Stomach (tissue), 9 donors: ENCODE results near the gene BTNL2. TPM values are rescaled to one million over a fixed set of nuclear protein-coding genes. Genes with fewer than 3 reads are reported as not detected.

Experiments used
- DNase-seq, 2 donors: peaks; one replicate each; pipeline versions ENCODE4 v3.0.0 to v3.0.0-alpha.2; 2013 to 2019
- H3K27ac ChIP-seq, 5 donors: fragments of 200-600 bp in 4 of 5; sonication (generic) in 4 of 5; one replicate each; pipeline ENCODE4 v1.5.1; 2013 to 2019; ENCODE audit warnings: mild to moderate bottlenecking in 1 of 5, moderate library complexity in 1 of 5
- H3K27me3 ChIP-seq, 3 donors: fragments of 200-600 bp; sonication (generic); one replicate each; pipeline ENCODE4 v1.5.1; 2017 to 2019; ENCODE audit warnings: mixed run types in 1 of 3
- H3K36me3 ChIP-seq, 4 donors: fragments of 200-600 bp; sonication (generic); 1 replicate in 3 of 4; 2 replicates in 1 of 4; pipeline ENCODE4 v1.5.1; 2016 to 2019
- H3K4me1 ChIP-seq, 4 donors: fragments of 200-600 bp; sonication (generic); one replicate each; pipeline ENCODE4 v1.5.1; 2016 to 2019
- H3K4me3 ChIP-seq, 4 donors: fragments of 200-600 bp; sonication (generic) in 3 of 4; one replicate each; pipeline ENCODE4 v1.5.1; 2016 to 2019; ENCODE audit warnings: mild to moderate bottlenecking in 1 of 4
- H3K9me3 ChIP-seq, 4 donors: fragments of 200-600 bp; sonication (generic); one replicate each; pipeline ENCODE4 v1.5.1; 2016 to 2019
- EP300 ChIP-seq: sonication (generic); formaldehyde crosslinking; IDR thresholded peaks from one replicate; pipeline ENCODE4 v1.6.1; 2017; ENCODE audit warnings: antibody characterized with exemption
- POLR2A ChIP-seq, 4 donors: fragments of 450-650 bp; IDR thresholded peaks; one replicate each; pipeline ENCODE4 v1.6.1; 2016; ENCODE audit warnings: antibody characterized with exemption in 4 of 4, control low read depth in 2 of 4, mild to moderate bottlenecking in 1 of 4, moderate library complexity in 1 of 4
- POLR2AphosphoS5 ChIP-seq, 3 donors: sonication (generic); formaldehyde crosslinking; IDR thresholded peaks; one replicate each; pipeline ENCODE4 v1.6.1; 2016; ENCODE audit warnings: antibody characterized with exemption in 3 of 3
- WGBS, 5 donors: extraction: QIAGEN DNeasy Blood & Tissue Kit in 3 of 5; methylation state at CpG; one replicate each; pipeline versions ENCODE4 v1.1.5 to v1.1.7; 2013 to 2018; 5-methylcytosine and 5-hydroxymethylcytosine counted together
- intact Hi-C: fragments of 100-400 bp; cut with DNase I; formaldehyde crosslinking; loops from one replicate; pipeline ENCODE4 v1.15.1; 2023; ENCODE audit warnings: low total_unique reads
- polyA plus RNA-seq, 3 donors: library from polyadenylated mRNA; stranded (reverse); fragments of 200-250 nt; gene quantifications; one replicate each; pipeline ENCODE4 v1.2.3, GENCODE V29; 2013
- total RNA-seq, 5 donors: library from RNA; depleted of rRNA; stranded (reverse); fragments of >200 nt; gene quantifications; one replicate each; pipeline versions ENCODE4 v1.1.0 to v1.2.3, GENCODE V29; 2014 to 2016
- TF ChIP-seq, protein P1 (sequence below), 7 experiments: fragments of 450-650 bp in 4 of 7; fragments of 200-600 bp in 3 of 7; sonication (generic) in 3 of 7; IDR thresholded peaks; one replicate each; pipeline ENCODE4 v1.5.1; 2016 to 2019; ENCODE audit warnings: antibody characterized with exemption in 7 of 7, control low read depth in 2 of 7, mild to moderate bottlenecking in 1 of 7
- donor health status: healthy with polysubstance abuse.
- donor health status: Bipolar disorder and iron deficiency.
- donor health status: healthy.

BTNL2 gene
- total and polyA plus RNA-seq, 8 donors, result not detected

DNA sequence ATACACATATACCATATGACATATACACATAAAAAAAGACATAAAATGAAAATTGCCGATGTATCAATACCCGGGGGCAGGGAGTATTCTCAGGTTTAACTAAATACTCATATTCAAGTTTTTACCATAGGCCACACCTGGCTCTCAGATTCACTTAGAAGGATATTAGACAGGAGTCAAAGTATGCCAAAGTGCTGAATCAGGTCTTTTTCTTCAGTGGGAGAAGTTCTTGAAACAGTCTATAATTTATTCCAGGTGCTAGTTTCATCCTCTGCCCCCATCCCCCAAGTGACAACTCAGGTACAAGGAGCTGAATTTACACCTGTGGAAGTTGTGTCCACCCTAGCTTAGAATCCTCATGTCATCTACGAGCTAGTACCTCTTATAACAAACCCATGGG is 24.2 kb upstream of the BTNL2 start:
- WGBS, 5 donors, result 46 to 77% (median 64%) methylated on average over 3 of the region's 3 CpGs
- Histone ChIP-seq H3K36me3 (no peaks in the 10 kb centered on the region), H3K4me1 (no peaks in the 10 kb centered on the region), H3K27ac (no peak overlapping the region), H3K4me3 (no peak overlapping the region), H3K9me3 (no peaks in the 10 kb centered on the region), H3K27me3 (peaks cover 0 to 6% (median 0%) of the 10 kb centered on the region in 3 donors)
- DNase-seq, result no peak
- TF ChIP-seq POLR2AphosphoS5 (IDR thresholded peaks at IDR 0.05), result no peak
- no peak for TF ChIP-seq POLR2A (IDR thresholded peaks at IDR 0.05)
- TF ChIP-seq, protein P1, sequence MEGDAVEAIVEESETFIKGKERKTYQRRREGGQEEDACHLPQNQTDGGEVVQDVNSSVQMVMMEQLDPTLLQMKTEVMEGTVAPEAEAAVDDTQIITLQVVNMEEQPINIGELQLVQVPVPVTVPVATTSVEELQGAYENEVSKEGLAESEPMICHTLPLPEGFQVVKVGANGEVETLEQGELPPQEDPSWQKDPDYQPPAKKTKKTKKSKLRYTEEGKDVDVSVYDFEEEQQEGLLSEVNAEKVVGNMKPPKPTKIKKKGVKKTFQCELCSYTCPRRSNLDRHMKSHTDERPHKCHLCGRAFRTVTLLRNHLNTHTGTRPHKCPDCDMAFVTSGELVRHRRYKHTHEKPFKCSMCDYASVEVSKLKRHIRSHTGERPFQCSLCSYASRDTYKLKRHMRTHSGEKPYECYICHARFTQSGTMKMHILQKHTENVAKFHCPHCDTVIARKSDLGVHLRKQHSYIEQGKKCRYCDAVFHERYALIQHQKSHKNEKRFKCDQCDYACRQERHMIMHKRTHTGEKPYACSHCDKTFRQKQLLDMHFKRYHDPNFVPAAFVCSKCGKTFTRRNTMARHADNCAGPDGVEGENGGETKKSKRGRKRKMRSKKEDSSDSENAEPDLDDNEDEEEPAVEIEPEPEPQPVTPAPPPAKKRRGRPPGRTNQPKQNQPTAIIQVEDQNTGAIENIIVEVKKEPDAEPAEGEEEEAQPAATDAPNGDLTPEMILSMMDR (IDR thresholded peaks at IDR 0.05), result no peak
- TF ChIP-seq EP300, result no peak
- intact Hi-C loops, result no loop called here

DNA sequence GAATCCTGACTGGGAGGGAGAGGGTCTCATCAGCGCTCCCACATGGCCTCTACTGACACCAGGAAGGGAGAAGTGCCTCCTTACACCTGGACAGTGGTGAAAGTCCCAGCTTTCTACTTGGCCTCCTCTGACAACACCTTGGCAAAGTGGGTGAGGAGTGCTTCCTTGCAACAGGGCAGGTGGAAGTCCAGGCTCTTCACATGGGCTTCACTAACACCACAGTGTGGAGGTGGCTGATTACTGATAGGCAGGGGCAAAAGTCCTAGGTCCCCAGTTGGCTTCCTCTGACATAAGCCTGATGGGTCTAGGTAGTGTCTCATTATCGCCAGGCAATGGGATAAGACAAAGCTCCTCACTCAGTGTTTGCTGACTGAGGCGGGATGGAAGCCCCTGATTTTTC is 23.2 kb upstream of the BTNL2 start:
- DNase-seq, result no peak
- Histone ChIP-seq H3K4me3 (no peak overlapping the region), H3K4me1 (no peaks in the 10 kb centered on the region), H3K36me3 (no peaks in the 10 kb centered on the region), H3K27ac (no peak overlapping the region), H3K9me3 (no peaks in the 10 kb centered on the region), H3K27me3 (peaks cover 0 to 6% (median 0%) of the 10 kb centered on the region in 3 donors)
- intact Hi-C loops, result no loop called here
- 71 to 92% (median 77%) methylated on average over 2 to 3 of the region's 3 CpGs for WGBS, 5 donors
- TF ChIP-seq EP300 (no peak), POLR2AphosphoS5 (IDR thresholded peaks at IDR 0.05) (no peak), POLR2A (IDR thresholded peaks at IDR 0.05) (no peak)
- TF ChIP-seq, protein P1 (IDR thresholded peaks at IDR 0.05), result no peak

DNA sequence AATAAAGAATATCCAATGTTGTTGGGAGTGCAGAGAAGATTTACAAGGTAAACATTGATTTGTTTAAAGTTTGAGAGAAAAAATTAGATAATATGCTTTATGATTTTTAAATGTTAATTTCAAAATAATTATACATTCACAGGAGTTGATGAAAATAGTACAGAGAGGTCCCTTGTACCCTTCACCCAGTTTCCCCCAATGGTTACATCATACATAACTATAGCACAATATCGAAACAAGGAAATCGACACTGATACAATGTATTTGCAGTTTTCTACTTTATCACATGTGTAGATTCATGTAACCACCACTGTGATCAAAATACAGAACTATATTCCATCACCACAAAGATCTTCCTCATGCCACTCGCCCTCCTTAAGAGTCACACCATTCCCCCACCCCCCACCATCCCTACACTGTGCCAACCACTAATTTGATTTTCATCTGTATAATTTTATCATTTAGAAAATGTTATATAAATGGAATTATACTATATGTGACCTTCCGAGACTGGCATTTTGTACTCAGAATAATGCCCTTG is 21.0 kb upstream of the BTNL2 start:
- H3K27ac ChIP-seq, result no peak overlapping the region
- H3K4me3 ChIP-seq, result no peak overlapping the region
- peaks cover 0 to 6% (median 0%) of the 10 kb centered on the region in 3 donors for H3K27me3 ChIP-seq
- no peak for DNase-seq
- no peaks in the 10 kb centered on the region for H3K4me1 ChIP-seq
- intact Hi-C loops, result no loop called here
- no peaks in the 10 kb centered on the region for H3K9me3 ChIP-seq
- H3K36me3 ChIP-seq, result no peaks in the 10 kb centered on the region
- WGBS, 5 donors, result 78 to 96% (median 88%) methylated on average over 4 of the region's 4 CpGs
- TF ChIP-seq POLR2A (IDR thresholded peaks at IDR 0.05) (no peak), POLR2AphosphoS5 (IDR thresholded peaks at IDR 0.05) (no peak), EP300 (no peak)
- TF ChIP-seq, protein P1 (IDR thresholded peaks at IDR 0.05), result no peak

DNA sequence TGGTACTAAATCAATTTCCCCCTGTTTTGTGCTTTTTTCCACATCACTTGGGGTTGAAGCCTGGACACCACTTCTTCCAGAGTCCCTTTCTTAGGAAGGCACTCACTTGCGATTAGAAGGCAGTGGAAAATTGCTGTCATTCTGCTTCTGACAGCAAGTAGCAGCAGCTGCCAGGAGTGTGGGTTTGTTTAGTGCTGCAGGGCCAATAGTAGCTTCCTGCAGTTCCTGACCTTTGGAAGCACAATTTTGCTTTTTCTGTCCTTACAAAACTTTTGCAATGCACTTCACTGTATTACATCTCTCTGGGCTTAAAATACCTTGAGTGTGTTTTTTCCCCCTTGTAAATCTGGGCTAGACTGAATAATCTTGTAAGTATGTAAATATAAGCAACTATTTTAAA is 20.2 kb upstream of the BTNL2 start:
- H3K9me3 ChIP-seq, result no peaks in the 10 kb centered on the region
- WGBS, 5 donors, result 40 to 63% (median 48%) methylated on average over 1 of the region's 1 CpG
- no peaks in the 10 kb centered on the region for H3K36me3 ChIP-seq
- H3K27ac ChIP-seq, result no peak overlapping the region
- TF ChIP-seq EP300 (no peak), POLR2AphosphoS5 (IDR thresholded peaks at IDR 0.05) (no peak), POLR2A (IDR thresholded peaks at IDR 0.05) (no peak)
- TF ChIP-seq, protein P1 (IDR thresholded peaks at IDR 0.05), result no peak
- intact Hi-C loops, result no loop called here
- no peak overlapping the region for H3K4me3 ChIP-seq
- no peak for DNase-seq
- H3K27me3 ChIP-seq, result peaks cover 0 to 6% (median 0%) of the 10 kb centered on the region in 3 donors
- no peaks in the 10 kb centered on the region for H3K4me1 ChIP-seq
